ENCODE measurements around the gene XPNPEP1. TPM values are rescaled to one million over a fixed set of nuclear protein-coding genes. Genes with fewer than 3 reads are reported as not detected.

Gene XPNPEP1
- total RNA-seq, 1 experiment from 2014 or later: 198 TPM

- Histone ChIP-seq H2AFZ (ENCODE audit: low read length) (no peak overlapping the region), H3K9me2 (replicated peaks; ENCODE audit: insufficient read depth, low read length) (no peaks in the 10 kb centered on the region), H3K27ac (ENCODE audit: low read length) (no peak overlapping the region), H3K4me1 (ENCODE audit: low read length) (no peaks in the 10 kb centered on the region; the same call in 1 of the 2 replicates), H3K36me3 (ENCODE audit: insufficient read depth, low read length) (no peaks in the 10 kb centered on the region), H3K4me3 (ENCODE audit: low read length) (no peak overlapping the region), H3K9me3 (ENCODE audit: low read length) (no peaks in the 10 kb centered on the region), H3K79me2 (ENCODE audit: low read length) (no peaks in the 10 kb centered on the region), H3K27me3 (ENCODE audit: low read length) (no peaks in the 10 kb centered on the region), H3K4me2 (ENCODE audit: low read depth, low read length, poor library complexity, severe bottlenecking) (no peak overlapping the region), H3K9ac (ENCODE audit: low read length) (no peak overlapping the region), H4K20me1 (ENCODE audit: insufficient read depth, low read depth, low read length) (no peaks in the 10 kb centered on the region)
- DNase-seq: no peak
Measured at GRCh38 chr10:109931163-109931562, 7.9 kb upstream of the XPNPEP1 start.

- Histone ChIP-seq H3K79me2 (ENCODE audit: low read length) (no peaks in the 10 kb centered on the region), H3K4me2 (ENCODE audit: low read depth, low read length, poor library complexity, severe bottlenecking) (no peak overlapping the region)
Measured at GRCh38 chr10:109929501-109930219, 6.3 kb upstream of the XPNPEP1 start.

GRCh38 chr10:109928475-109928891 lies 5.2 kb upstream of the XPNPEP1 start:
- H3K4me3 ChIP-seq (ENCODE audit: low read length): no peak overlapping the region
- H3K36me3 ChIP-seq (ENCODE audit: insufficient read depth, low read length): no peaks in the 10 kb centered on the region
- no peak for DNase-seq
- peaks cover 8% of the 10 kb centered on the region for H3K4me1 ChIP-seq (ENCODE audit: low read length)
- H4K20me1 ChIP-seq (ENCODE audit: insufficient read depth, low read depth, low read length): no peaks in the 10 kb centered on the region
- H3K9me2 ChIP-seq (replicated peaks; ENCODE audit: insufficient read depth, low read length): no peaks in the 10 kb centered on the region
- H3K4me2 ChIP-seq (ENCODE audit: low read depth, low read length, poor library complexity, severe bottlenecking): no peak overlapping the region
- H3K27ac ChIP-seq (ENCODE audit: low read length): no peak overlapping the region
- H3K9me3 ChIP-seq (ENCODE audit: low read length): no peaks in the 10 kb centered on the region
- H2AFZ ChIP-seq (ENCODE audit: low read length): no peak overlapping the region
- no peaks in the 10 kb centered on the region for H3K79me2 ChIP-seq (ENCODE audit: low read length)
- H3K9ac ChIP-seq (ENCODE audit: low read length): no peak overlapping the region
- no peaks in the 10 kb centered on the region for H3K27me3 ChIP-seq (ENCODE audit: low read length)

More at GRCh38 chr10:109929501-109930219, 6.3 kb upstream of the XPNPEP1 start:
- no peak overlapping the region for H3K27ac ChIP-seq (ENCODE audit: low read length)
- H3K27me3 ChIP-seq (ENCODE audit: low read length): no peaks in the 10 kb centered on the region
- no peaks in the 10 kb centered on the region; the same call in 1 of the 2 replicates for H3K4me1 ChIP-seq (ENCODE audit: low read length)
- H3K9me3 ChIP-seq (ENCODE audit: low read length): no peaks in the 10 kb centered on the region
- H3K9ac ChIP-seq (ENCODE audit: low read length): no peak overlapping the region
- DNase-seq: no peak
- H3K9me2 ChIP-seq (replicated peaks; ENCODE audit: insufficient read depth, low read length): no peaks in the 10 kb centered on the region
- H3K36me3 ChIP-seq (ENCODE audit: insufficient read depth, low read length): no peaks in the 10 kb centered on the region
- no peaks in the 10 kb centered on the region for H4K20me1 ChIP-seq (ENCODE audit: insufficient read depth, low read depth, low read length)
- no peak overlapping the region for H2AFZ ChIP-seq (ENCODE audit: low read length)
- H3K4me3 ChIP-seq (ENCODE audit: low read length): no peak overlapping the region

GRCh38 chr10:109926825-109927224 lies 3.5 kb upstream of the XPNPEP1 start:
- no peak for DNase-seq
- Histone ChIP-seq H3K4me1 (ENCODE audit: low read length) (peaks cover 16% of the 10 kb centered on the region), H2AFZ (ENCODE audit: low read length) (no peak overlapping the region)

GRCh38 chr10:109926061-109926745 lies 2.9 kb upstream of the XPNPEP1 start:
- no peaks in the 10 kb centered on the region for H3K9me2 ChIP-seq (replicated peaks; ENCODE audit: insufficient read depth, low read length)
- H3K36me3 ChIP-seq (ENCODE audit: insufficient read depth, low read length): no peaks in the 10 kb centered on the region; the same call in 1 of the 2 replicates
- no peak overlapping the region for H2AFZ ChIP-seq (ENCODE audit: low read length)
- no peaks in the 10 kb centered on the region for H4K20me1 ChIP-seq (ENCODE audit: insufficient read depth, low read depth, low read length)
- peaks cover 20% of the 10 kb centered on the region for H3K79me2 ChIP-seq (ENCODE audit: low read length)
- peaks cover 22% of the 10 kb centered on the region for H3K4me1 ChIP-seq (ENCODE audit: low read length)
- no peaks in the 10 kb centered on the region for H3K27me3 ChIP-seq (ENCODE audit: low read length)
- no peak overlapping the region for H3K9ac ChIP-seq (ENCODE audit: low read length)
- no peak overlapping the region for H3K27ac ChIP-seq (ENCODE audit: low read length)
- no peak overlapping the region for H3K4me2 ChIP-seq (ENCODE audit: low read depth, low read length, poor library complexity, severe bottlenecking)
- no peak for DNase-seq
- H3K4me3 ChIP-seq (ENCODE audit: low read length): no peak overlapping the region
- no peaks in the 10 kb centered on the region for H3K9me3 ChIP-seq (ENCODE audit: low read length)

More at GRCh38 chr10:109926825-109927224, 3.5 kb upstream of the XPNPEP1 start:
- no peaks in the 10 kb centered on the region for H3K36me3 ChIP-seq (ENCODE audit: insufficient read depth, low read length)
- H3K9ac ChIP-seq (ENCODE audit: low read length): no peak overlapping the region
- no peak overlapping the region for H3K4me3 ChIP-seq (ENCODE audit: low read length)
- H3K27ac ChIP-seq (ENCODE audit: low read length): no peak overlapping the region
- H3K79me2 ChIP-seq (ENCODE audit: low read length): peaks cover 14% of the 10 kb centered on the region
- no peaks in the 10 kb centered on the region for H3K27me3 ChIP-seq (ENCODE audit: low read length)
- H3K9me3 ChIP-seq (ENCODE audit: low read length): no peaks in the 10 kb centered on the region
- H3K4me2 ChIP-seq (ENCODE audit: low read depth, low read length, poor library complexity, severe bottlenecking): no peak overlapping the region
- H4K20me1 ChIP-seq (ENCODE audit: insufficient read depth, low read depth, low read length): no peaks in the 10 kb centered on the region
- H3K9me2 ChIP-seq (replicated peaks; ENCODE audit: insufficient read depth, low read length): no peaks in the 10 kb centered on the region

GRCh38 chr10:109924967-109925620 lies 1.8 kb upstream of the XPNPEP1 start:
- Histone ChIP-seq H3K4me1 (ENCODE audit: low read length) (peaks cover 26% of the 10 kb centered on the region), H3K36me3 (ENCODE audit: insufficient read depth, low read length) (peaks cover 9% of the 10 kb centered on the region), H3K9ac (ENCODE audit: low read length) (no peak overlapping the region), H3K27me3 (ENCODE audit: low read length) (no peaks in the 10 kb centered on the region), H3K9me2 (replicated peaks; ENCODE audit: insufficient read depth, low read length) (no peaks in the 10 kb centered on the region), H3K27ac (ENCODE audit: low read length) (no peak overlapping the region), H3K4me3 (ENCODE audit: low read length) (no peak overlapping the region), H4K20me1 (ENCODE audit: insufficient read depth, low read depth, low read length) (no peaks in the 10 kb centered on the region), H2AFZ (ENCODE audit: low read length) (no peak overlapping the region), H3K79me2 (ENCODE audit: low read length) (peaks cover 31% of the 10 kb centered on the region), H3K4me2 (ENCODE audit: low read depth, low read length, poor library complexity, severe bottlenecking) (no peak overlapping the region), H3K9me3 (ENCODE audit: low read length) (no peaks in the 10 kb centered on the region)
- no peak for DNase-seq

GRCh38 chr10:109924087-109924486 lies 776 bp upstream of the XPNPEP1 start:
- H3K9me3 ChIP-seq (ENCODE audit: low read length): no peaks in the 10 kb centered on the region
- peaks cover 41% of the 10 kb centered on the region for H3K79me2 ChIP-seq (ENCODE audit: low read length)
- H2AFZ ChIP-seq (ENCODE audit: low read length): 0 out of 2 replicates have a peak overlapping the region, but pooled peaks have one; percentile 69
- H3K36me3 ChIP-seq (ENCODE audit: insufficient read depth, low read length): peaks cover 11% of the 10 kb centered on the region
- no peak overlapping the region for H3K27ac ChIP-seq (ENCODE audit: low read length)
- peaks cover 28% of the 10 kb centered on the region for H3K4me1 ChIP-seq (ENCODE audit: low read length)
- peak overlapping the region; percentile 72 for H3K4me3 ChIP-seq (ENCODE audit: low read length)
- H4K20me1 ChIP-seq (ENCODE audit: insufficient read depth, low read depth, low read length): no peaks in the 10 kb centered on the region
- peak overlapping the region; percentile 73 for H3K4me2 ChIP-seq (ENCODE audit: low read depth, low read length, poor library complexity, severe bottlenecking)
- no peaks in the 10 kb centered on the region for H3K9me2 ChIP-seq (replicated peaks; ENCODE audit: insufficient read depth, low read length)
- H3K27me3 ChIP-seq (ENCODE audit: low read length): no peaks in the 10 kb centered on the region
- DNase-seq: no peak
- H3K9ac ChIP-seq (ENCODE audit: low read length): peak overlapping the region; percentile 70
